GM21717 (cell line): ENCODE measurements around the gene PEX11G.
"Not testable (repeated sequence)": the region's sequence is repeated elsewhere in the genome, so short reads cannot be mapped to it uniquely, and the experiment has no call there.

Experiments used
- ATAC-seq: cut with Tn5 transposase; IDR thresholded peaks from one replicate; pipeline ENCODE4 v1.9.1; 2021; ENCODE audit warnings: mild to moderate bottlenecking, moderate library complexity; ENCODE audit not compliant: unreplicated experiment

Gene PEX11G

GRCh38 chr19:7441468-7442146, 47.2 kb downstream of the PEX11G start:
- no peak for ATAC-seq

GRCh38 chr19:7440188-7440975, 48.5 kb downstream of the PEX11G start:
- no peak for ATAC-seq

- no peak for ATAC-seq
Measured at GRCh38 chr19:7435586-7435985, 53.2 kb downstream of the PEX11G start.

- no peak for ATAC-seq
Measured at GRCh38 chr19:7434391-7434790, 54.4 kb downstream of the PEX11G start.

- not testable (repeated sequence) for ATAC-seq
Measured at GRCh38 chr19:7433456-7433855, 55.4 kb downstream of the PEX11G start.

GRCh38 chr19:7429638-7430282, 59.1 kb downstream of the PEX11G start:
- ATAC-seq: no peak

GRCh38 chr19:7428651-7429113, 60.2 kb downstream of the PEX11G start:
- no peak for ATAC-seq

GRCh38 chr19:7427944-7428343, 60.9 kb downstream of the PEX11G start:
- ATAC-seq: no peak

GRCh38 chr19:7426986-7427385, 61.8 kb downstream of the PEX11G start:
- no peak for ATAC-seq
